Epithelial cell of esophagus (primary cell): ENCODE results near the gene ILRUN.
"Not testable (repeated sequence)": the region's sequence is repeated elsewhere in the genome, so short reads cannot be mapped to it uniquely, and the experiment has no call there.

ENCODE experiments used
- DNase-seq: peaks from one replicate; pipeline ENCODE4 v3.0.0; 2010; ENCODE audit warnings: low read depth
- H3K4me3 ChIP-seq: 2 replicates; pipeline ENCODE4 v1.5.1; 2011; ENCODE audit warnings: mild to moderate bottlenecking, low read length, control low read depth
- TF ChIP-seq, protein P1 (sequence below): IDR thresholded peaks from 2 replicates; pipeline ENCODE4 v1.5.1; 2011; ENCODE audit warnings: low read depth, mild to moderate bottlenecking, low read length, control low read depth, inconsistent platforms; ENCODE audit not compliant: insufficient read depth; ENCODE audit errors: missing control alignments

Gene ILRUN

DNA sequence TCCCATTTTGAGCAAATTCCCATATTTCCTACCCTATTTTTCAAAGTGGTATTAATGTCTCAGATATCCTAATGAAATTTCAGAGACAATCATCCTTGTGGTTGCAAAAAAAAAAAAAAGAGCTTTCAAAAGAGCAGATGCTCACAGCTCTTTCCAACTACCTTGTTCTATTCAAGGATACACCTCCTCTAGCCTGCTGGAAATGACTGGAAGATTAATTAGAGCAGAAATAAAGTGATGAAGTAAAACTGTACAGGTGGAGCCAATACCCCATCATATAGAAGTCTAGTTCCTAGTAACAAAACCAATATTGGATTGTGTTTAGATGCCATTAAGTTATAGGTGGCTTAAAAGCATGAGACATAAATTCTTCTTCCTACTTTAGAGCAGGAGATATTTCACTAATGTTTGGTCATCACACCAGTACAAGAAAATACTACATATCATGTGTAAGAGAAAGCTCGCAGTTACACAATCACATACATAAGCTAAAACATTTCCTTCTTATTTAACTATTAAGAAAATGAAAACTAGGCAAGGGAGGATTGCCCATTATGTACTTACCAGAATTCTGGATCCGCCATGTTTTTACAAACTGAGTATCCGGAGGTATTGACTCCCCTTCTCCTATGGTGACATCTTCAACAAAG, 42.4 kb downstream of the ILRUN start:
- DNase-seq = no peak
- H3K4me3 ChIP-seq = no peak overlapping the region
- TF ChIP-seq, protein P1, sequence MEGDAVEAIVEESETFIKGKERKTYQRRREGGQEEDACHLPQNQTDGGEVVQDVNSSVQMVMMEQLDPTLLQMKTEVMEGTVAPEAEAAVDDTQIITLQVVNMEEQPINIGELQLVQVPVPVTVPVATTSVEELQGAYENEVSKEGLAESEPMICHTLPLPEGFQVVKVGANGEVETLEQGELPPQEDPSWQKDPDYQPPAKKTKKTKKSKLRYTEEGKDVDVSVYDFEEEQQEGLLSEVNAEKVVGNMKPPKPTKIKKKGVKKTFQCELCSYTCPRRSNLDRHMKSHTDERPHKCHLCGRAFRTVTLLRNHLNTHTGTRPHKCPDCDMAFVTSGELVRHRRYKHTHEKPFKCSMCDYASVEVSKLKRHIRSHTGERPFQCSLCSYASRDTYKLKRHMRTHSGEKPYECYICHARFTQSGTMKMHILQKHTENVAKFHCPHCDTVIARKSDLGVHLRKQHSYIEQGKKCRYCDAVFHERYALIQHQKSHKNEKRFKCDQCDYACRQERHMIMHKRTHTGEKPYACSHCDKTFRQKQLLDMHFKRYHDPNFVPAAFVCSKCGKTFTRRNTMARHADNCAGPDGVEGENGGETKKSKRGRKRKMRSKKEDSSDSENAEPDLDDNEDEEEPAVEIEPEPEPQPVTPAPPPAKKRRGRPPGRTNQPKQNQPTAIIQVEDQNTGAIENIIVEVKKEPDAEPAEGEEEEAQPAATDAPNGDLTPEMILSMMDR = no peak

DNA sequence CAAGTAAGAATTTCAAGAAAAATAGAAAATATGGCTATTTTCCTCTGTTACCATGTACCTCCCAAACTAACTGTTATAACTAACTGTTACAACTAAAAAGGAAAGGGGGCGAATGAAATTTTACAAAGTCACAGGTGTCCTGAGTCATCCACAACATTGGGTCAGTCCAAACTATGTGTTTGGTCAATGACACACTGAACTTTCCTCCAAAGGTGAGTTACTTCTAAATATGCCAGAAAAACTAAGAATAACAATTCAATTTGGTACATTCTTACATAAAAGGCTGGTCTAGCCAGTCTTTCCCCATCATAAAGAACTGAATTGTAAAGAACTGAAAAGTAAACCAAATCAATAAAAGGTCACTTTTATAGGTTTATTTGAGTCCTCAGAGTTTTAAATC, 44.3 kb downstream of the ILRUN start:
- no peak for DNase-seq
- H3K4me3 ChIP-seq = no peak overlapping the region
- TF ChIP-seq, protein P1 = no peak

DNA sequence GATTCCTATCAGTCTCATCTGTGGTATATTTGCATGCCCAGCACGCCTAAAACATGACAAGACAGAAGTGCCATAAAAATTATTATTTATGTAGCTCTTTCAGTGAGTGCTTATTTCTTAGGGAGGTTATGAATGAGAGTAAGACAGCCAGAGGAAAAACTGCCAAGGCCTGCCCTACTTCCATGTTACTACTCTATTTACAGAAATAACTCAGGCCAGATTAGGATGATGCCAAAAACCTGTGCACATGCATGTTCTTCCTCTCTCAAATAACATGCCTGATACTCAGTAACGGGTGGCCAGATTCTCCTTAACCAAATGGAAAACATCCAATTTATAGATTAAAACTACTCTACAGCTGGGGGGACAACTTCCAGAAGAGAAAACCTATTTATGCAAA, 45.7 kb downstream of the ILRUN start:
- no peak for DNase-seq
- TF ChIP-seq, protein P1 = no peak
- no peak overlapping the region for H3K4me3 ChIP-seq

DNA sequence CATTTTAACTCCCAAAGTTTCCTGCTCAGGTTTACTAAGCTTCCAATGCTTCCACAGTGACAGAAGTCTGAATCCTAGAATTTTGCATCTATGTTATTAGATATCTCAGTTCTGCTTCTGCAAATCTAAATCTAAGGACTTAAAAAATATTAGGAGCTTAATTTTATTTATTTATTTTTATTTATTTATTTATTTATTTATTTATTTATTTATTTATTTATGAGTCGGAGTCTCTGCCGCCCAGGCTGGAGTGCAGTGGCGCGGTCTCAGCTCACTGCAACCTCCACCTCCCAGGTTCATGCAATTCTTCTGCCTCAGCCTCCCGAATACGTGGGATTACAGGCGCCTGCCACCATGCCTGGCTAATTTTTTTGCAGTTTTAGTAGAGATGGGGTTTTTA, 46.3 kb downstream of the ILRUN start:
- not testable (repeated sequence) for DNase-seq, H3K4me3 ChIP-seq

DNA sequence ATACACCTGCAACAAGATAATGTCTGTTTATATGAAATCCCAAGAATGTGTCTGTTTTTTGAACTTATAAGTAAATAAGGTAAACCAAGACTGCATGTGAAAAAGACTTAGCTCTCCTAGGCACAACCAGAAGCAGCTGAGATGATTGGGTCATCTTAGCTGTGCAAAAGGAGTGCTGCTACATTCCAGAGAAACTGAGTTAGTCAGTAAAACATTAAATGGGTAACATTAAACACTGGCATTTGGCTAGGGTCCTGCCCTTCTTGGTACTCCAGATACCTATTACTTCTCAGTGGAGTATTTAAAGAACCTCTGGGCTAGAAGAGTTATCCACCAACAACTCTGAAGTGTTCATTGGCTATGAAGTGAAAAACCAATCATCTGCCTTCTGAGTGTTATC, 47.8 kb downstream of the ILRUN start:
- no peak for DNase-seq
- H3K4me3 ChIP-seq = no peak overlapping the region
- TF ChIP-seq, protein P1 = no peak
